Osteocyte (in vitro differentiated cells): Measurements from ENCODE around the gene PANK4. TPM values are rescaled to one million over a fixed set of nuclear protein-coding genes. Genes with fewer than 3 reads are reported as not detected.
"Not testable (repeated sequence)": the region's sequence is repeated elsewhere in the genome, so short reads cannot be mapped to it uniquely, and the experiment has no call there.

Experiments used
- DNase-seq: peaks from one replicate; pipeline ENCODE4 v3.0.0; 2021; ENCODE audit warnings: mixed read lengths; ENCODE audit not compliant: unreplicated experiment; ENCODE audit errors: extremely low spot score
- H3K27ac Mint-ChIP-seq: one replicate; pipeline ENCODE4 v1.8.0; 2021; ENCODE audit warnings: mild to moderate bottlenecking, mixed read lengths; ENCODE audit not compliant: unreplicated experiment
- H3K27me3 Mint-ChIP-seq: one replicate; pipeline ENCODE4 v1.8.0; 2021; ENCODE audit warnings: mixed read lengths; ENCODE audit not compliant: unreplicated experiment
- H3K36me3 Mint-ChIP-seq: one replicate; pipeline ENCODE4 v1.8.0; 2021; ENCODE audit warnings: mixed read lengths; ENCODE audit not compliant: unreplicated experiment
- H3K4me1 Mint-ChIP-seq: one replicate; pipeline ENCODE4 v1.8.0; 2021; ENCODE audit warnings: mixed read lengths; ENCODE audit not compliant: unreplicated experiment
- H3K4me3 Mint-ChIP-seq: one replicate; pipeline ENCODE4 v1.8.0; 2021; ENCODE audit warnings: mild to moderate bottlenecking, moderate library complexity, mixed read lengths; ENCODE audit not compliant: unreplicated experiment
- H3K9me3 Mint-ChIP-seq: one replicate; pipeline ENCODE4 v1.8.0; 2021; ENCODE audit warnings: mixed read lengths; ENCODE audit not compliant: unreplicated experiment
- CTCF ChIP-seq: fragments of 200-600 bp; sonication (generic); IDR thresholded peaks from 2 replicates; pipeline ENCODE4 v1.5.0; 2021; ENCODE audit warnings: antibody characterized with exemption, mild to moderate bottlenecking, moderate library complexity
- total RNA-seq: library from RNA; stranded (reverse); gene quantifications from 2 replicates; pipeline ENCODE4 v1.2.1, GENCODE V29; 2021

PANK4 gene
- total RNA-seq, 1 donor from 2014 or later, result 34.4 TPM

GRCh38 chr1:2460996-2461751 lies 65.2 kb downstream of the PANK4 start:
- peaks cover 23% of the 10 kb centered on the region for H3K4me1 Mint-ChIP-seq
- no peaks in the 10 kb centered on the region for H3K27me3 Mint-ChIP-seq
- DNase-seq, result no peak
- TF ChIP-seq CTCF, result no peak
- no peaks in the 10 kb centered on the region for H3K9me3 Mint-ChIP-seq
- H3K36me3 Mint-ChIP-seq, result no peaks in the 10 kb centered on the region
- H3K27ac Mint-ChIP-seq, result no peak overlapping the region
- no peak overlapping the region for H3K4me3 Mint-ChIP-seq

GRCh38 chr1:2460203-2460602 lies 66.2 kb downstream of the PANK4 start:
- H3K27ac Mint-ChIP-seq, result no peak overlapping the region
- TF ChIP-seq CTCF, result no peak
- no peak for DNase-seq
- peaks cover 26% of the 10 kb centered on the region for H3K4me1 Mint-ChIP-seq
- H3K27me3 Mint-ChIP-seq, result no peaks in the 10 kb centered on the region
- no peaks in the 10 kb centered on the region for H3K36me3 Mint-ChIP-seq
- no peak overlapping the region for H3K4me3 Mint-ChIP-seq
- no peaks in the 10 kb centered on the region for H3K9me3 Mint-ChIP-seq

- Mint-ChIP-seq H3K27ac (peak overlapping the region; percentile 31), H3K36me3 (no peaks in the 10 kb centered on the region), H3K4me3 (no peak overlapping the region), H3K9me3 (no peaks in the 10 kb centered on the region), H3K4me1 (peaks cover 26% of the 10 kb centered on the region), H3K27me3 (no peaks in the 10 kb centered on the region)
- TF ChIP-seq CTCF, result peak; percentile 7
- DNase-seq, result no peak
Measured at GRCh38 chr1:2459757-2460156, 66.6 kb downstream of the PANK4 start.

- H3K9me3 Mint-ChIP-seq, DNase-seq, H3K36me3 Mint-ChIP-seq, H3K27me3 Mint-ChIP-seq, H3K4me3 Mint-ChIP-seq: not testable (repeated sequence)
- Mint-ChIP-seq H3K4me1 (peaks cover 23% of the 10 kb centered on the region), H3K27ac (peak overlapping the region; percentile 31)
Measured at GRCh38 chr1:2459102-2459753, 67.2 kb downstream of the PANK4 start.

GRCh38 chr1:2458687-2459086 lies 67.7 kb downstream of the PANK4 start:
- no peak for TF ChIP-seq CTCF
- H3K4me1 Mint-ChIP-seq, result peaks cover 23% of the 10 kb centered on the region
- H3K9me3 Mint-ChIP-seq, result no peaks in the 10 kb centered on the region
- H3K4me3 Mint-ChIP-seq, result no peak overlapping the region
- DNase-seq, result no peak
- H3K36me3 Mint-ChIP-seq, result no peaks in the 10 kb centered on the region
- H3K27ac Mint-ChIP-seq, result no peak overlapping the region
- H3K27me3 Mint-ChIP-seq, result no peaks in the 10 kb centered on the region

Other genes with a start within 250 kb of the PANK4 start
- 10.9 and 12.7 TPM in 2 replicates for gene MORN1, start 135.0 kb downstream of the PANK4 start, total RNA-seq
- gene RER1, start 134.8 kb downstream of the PANK4 start, total RNA-seq, result 144 and 147 TPM in 2 replicates
- 23.1 and 25.6 TPM in 2 replicates for gene PEX10, start 114.0 kb downstream of the PANK4 start, total RNA-seq
- gene PLCH2, start 50.3 kb downstream of the PANK4 start, total RNA-seq, result 11.7 and 12.6 TPM in 2 replicates
- 0.29 TPM in 1 of 2 replicates, not detected in the other for gene HES5, start 3.7 kb upstream of the PANK4 start, total RNA-seq
- 6.5 TPM in 2 replicates for gene TNFRSF14, start 29.8 kb upstream of the PANK4 start, total RNA-seq
- gene PRXL2B, start 60.2 kb upstream of the PANK4 start, total RNA-seq, result 24.0 and 24.8 TPM in 2 replicates
- not detected in 2 replicates for gene MMEL1, start 106.4 kb upstream of the PANK4 start, total RNA-seq